ENCODE data around the gene ZNF611.
"Not testable (repeated sequence)": the region's sequence is repeated elsewhere in the genome, so short reads cannot be mapped to it uniquely, and the experiment has no call there.

The ZNF611 gene

DNA sequence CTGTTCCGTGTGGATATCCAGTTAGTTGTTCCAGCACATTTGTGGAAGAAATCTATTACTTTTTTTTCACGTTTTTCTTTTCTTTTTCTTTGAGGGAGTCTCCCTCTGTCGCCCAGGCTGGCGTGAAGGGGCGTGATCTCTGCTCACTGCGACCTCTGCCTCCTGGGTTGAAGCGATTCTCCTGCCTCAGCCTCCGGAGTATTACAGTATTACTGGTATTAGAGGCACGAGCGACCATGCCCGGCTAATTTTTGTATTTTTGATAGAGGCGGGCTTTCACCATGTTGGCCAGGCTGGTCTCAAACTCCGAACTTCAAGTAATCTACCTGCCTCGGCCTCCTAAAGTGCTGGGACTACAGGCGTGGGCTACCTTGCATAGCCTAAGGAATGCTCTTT is 43.6 kb downstream of the ZNF611 start:
- Histone ChIP-seq H3K36me3 (replicated peaks) (no peaks in the 10 kb centered on the region), H3K27me3 (replicated peaks) (no peaks in the 10 kb centered on the region), H3K4me3 (ENCODE audit: low read depth, low read length) (no peak overlapping the region), H3K27ac (peak overlapping the region; percentile 57)
- no peak for DNase-seq
- TF ChIP-seq, protein P1, sequence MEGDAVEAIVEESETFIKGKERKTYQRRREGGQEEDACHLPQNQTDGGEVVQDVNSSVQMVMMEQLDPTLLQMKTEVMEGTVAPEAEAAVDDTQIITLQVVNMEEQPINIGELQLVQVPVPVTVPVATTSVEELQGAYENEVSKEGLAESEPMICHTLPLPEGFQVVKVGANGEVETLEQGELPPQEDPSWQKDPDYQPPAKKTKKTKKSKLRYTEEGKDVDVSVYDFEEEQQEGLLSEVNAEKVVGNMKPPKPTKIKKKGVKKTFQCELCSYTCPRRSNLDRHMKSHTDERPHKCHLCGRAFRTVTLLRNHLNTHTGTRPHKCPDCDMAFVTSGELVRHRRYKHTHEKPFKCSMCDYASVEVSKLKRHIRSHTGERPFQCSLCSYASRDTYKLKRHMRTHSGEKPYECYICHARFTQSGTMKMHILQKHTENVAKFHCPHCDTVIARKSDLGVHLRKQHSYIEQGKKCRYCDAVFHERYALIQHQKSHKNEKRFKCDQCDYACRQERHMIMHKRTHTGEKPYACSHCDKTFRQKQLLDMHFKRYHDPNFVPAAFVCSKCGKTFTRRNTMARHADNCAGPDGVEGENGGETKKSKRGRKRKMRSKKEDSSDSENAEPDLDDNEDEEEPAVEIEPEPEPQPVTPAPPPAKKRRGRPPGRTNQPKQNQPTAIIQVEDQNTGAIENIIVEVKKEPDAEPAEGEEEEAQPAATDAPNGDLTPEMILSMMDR (IDR thresholded peaks at IDR 0.05; ENCODE audit: low read depth, low read length, missing control alignments): no peak
- in situ Hi-C loops (cut with HindIII; ENCODE audit: low pct_ligation_motif_present, low sequenced_read_pairs): no loop called here

DNA sequence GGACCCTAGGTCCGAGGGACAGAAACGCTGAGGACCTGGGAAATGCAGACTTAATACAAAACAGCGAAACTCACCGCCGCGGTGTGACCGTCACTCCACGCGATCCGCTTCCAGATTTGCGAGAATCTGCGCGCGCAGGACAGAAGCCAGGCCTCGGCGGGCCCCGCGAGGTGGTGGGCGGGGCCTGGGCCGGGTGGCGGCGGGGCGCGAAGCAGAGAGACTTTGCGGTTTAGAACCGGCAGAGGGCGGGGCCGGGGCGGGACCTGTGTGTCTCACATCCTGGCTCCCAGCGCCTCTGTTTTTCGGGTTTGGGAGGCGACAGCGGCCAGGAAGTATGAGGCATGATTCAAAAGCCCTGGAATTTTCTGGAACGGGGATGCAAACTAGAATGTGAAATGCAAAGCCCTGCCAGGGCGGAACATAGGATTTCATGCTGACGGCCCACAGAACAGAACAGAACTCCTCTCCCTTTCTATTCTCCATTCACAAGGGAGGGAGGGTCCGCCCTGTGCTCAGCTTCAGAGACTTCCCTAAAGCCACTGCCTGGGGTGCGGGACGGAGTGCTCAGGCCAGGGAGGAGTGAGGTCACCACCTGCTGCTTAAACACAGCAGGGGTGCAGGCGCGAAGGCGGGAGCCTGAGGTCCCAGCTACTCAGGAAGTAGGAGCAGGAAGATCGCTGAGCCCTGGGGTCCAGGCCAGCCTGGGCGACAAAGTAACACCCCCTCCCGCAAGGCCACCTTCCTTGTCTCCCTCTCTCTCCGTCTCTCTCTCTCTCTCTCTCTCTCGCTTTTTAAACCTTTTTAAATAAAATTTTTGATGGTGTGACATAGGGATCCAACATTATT is 44.3 kb downstream of the ZNF611 start:
- Histone ChIP-seq H3K36me3 (replicated peaks) (no peaks in the 10 kb centered on the region), H3K27ac (peak overlapping the region; percentile 57), H3K4me3 (ENCODE audit: low read depth, low read length) (peak overlapping the region; percentile 74), H3K27me3 (replicated peaks) (no peaks in the 10 kb centered on the region)
- DNase-seq: peak; percentile 92
- TF ChIP-seq, protein P1 (IDR thresholded peaks at IDR 0.05; ENCODE audit: low read depth, low read length, missing control alignments): no peak
- in situ Hi-C loops (cut with HindIII; ENCODE audit: low pct_ligation_motif_present, low sequenced_read_pairs): no loop called here

DNA sequence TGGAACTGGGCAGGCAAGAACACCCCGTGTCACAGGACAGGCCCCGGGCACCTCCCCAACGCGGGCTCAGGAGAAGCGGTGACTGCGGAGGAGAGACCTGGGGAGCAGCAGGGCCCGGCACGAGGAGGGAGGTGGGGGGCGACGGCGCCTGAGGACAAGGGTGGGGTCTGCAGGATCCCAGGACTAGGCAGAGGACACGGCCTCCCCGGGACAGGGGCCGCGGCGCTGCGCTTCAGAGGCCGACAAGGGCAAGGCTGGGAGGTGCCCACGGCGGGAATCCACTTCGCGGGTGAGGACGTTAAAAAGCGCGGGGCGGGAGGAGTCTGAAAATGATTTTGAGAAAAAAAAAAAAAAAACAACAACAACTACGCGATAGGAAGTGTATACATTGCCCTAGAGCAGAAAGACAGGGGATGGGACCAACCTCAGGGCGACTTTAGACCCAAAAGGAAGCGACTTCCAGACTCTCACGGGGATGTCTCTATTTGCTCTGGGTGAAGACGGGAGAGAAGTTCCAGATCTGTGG is 44.9 kb downstream of the ZNF611 start:
- no peak for DNase-seq
- H3K27me3 ChIP-seq (replicated peaks): no peaks in the 10 kb centered on the region
- in situ Hi-C loops (cut with HindIII; ENCODE audit: low pct_ligation_motif_present, low sequenced_read_pairs): no loop called here

DNA sequence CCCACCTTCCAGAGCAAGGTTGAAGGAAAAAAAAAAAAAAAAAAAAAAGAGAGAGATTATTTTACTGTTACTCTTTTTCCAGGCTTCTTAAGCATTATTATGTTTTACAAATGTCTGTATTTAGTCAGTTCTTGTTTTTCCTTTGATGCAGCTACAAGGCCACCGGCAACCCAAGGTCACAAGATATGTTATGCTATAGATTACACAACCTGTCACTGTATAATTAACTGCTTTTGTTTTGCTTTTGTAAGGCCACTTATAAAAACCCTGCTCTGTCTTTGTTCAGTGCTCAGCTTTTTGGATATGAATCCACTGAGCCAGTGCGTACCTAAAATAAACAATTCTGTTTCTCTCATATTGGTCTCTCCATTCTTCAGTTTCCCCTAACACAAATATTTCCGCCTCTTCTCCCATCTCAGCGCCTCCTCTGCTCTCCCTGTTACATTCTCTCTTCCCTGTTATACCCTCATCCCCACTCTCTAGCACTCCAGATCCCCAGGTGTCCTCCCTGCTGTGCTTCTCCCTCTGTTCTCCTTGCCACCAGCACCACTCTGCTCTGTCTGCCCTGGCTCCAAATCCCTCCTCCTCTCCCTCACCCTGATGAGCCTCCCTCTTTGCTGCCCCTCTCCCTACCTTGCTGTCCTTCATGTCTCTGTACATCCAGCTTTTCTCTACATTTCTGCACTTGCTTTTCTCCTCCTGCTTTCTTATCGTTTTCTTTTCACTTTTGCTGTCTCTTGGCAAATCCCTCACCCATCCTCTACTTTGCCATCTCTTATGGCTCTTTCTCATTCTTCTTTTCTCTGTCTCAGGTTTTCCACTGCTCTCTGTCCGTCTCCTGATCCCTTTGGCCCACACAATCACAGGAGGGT is 45.7 kb downstream of the ZNF611 start:
- in situ Hi-C loops (cut with HindIII; ENCODE audit: low pct_ligation_motif_present, low sequenced_read_pairs); DNase-seq; H3K27me3 ChIP-seq (replicated peaks): not testable (repeated sequence)

More for the DNA sequence above, 44.9 kb downstream of the ZNF611 start:
- peak overlapping the region; percentile 74 for H3K4me3 ChIP-seq (ENCODE audit: low read depth, low read length)
- TF ChIP-seq, protein P1 (IDR thresholded peaks at IDR 0.05; ENCODE audit: low read depth, low read length, missing control alignments): no peak
- peak overlapping the region; percentile 38 for H3K27ac ChIP-seq
- H3K36me3 ChIP-seq (replicated peaks): no peaks in the 10 kb centered on the region

DNA sequence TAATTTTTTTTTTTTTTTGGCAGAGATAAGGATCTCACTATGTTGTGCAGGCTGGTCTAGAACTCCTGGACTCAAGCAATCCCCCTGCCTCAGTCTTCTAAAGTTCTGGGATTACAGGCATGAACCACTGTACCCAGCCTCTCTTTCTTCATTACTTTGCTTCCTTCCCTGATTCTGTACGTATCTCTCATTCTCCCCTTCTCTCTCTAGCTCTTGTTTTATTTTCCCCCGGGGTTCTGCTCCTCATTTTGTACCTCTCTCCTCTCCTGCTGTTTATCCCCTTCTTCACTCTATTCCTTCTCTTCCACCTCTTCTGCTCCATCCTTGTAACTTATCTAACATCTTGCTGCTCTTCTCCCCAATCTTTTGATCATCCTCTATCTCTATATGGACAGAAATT is 46.5 kb downstream of the ZNF611 start:
- H3K4me3 ChIP-seq (ENCODE audit: low read depth, low read length): no peak overlapping the region
- in situ Hi-C loops (cut with HindIII; ENCODE audit: low pct_ligation_motif_present, low sequenced_read_pairs): no loop called here
- TF ChIP-seq, protein P1 (IDR thresholded peaks at IDR 0.05; ENCODE audit: low read depth, low read length, missing control alignments): no peak
- no peaks in the 10 kb centered on the region for H3K27me3 ChIP-seq (replicated peaks)
- H3K36me3 ChIP-seq (replicated peaks): no peaks in the 10 kb centered on the region
- H3K27ac ChIP-seq: no peak overlapping the region
- no peak for DNase-seq

More for the DNA sequence above, 45.7 kb downstream of the ZNF611 start:
- not testable (repeated sequence) for H3K36me3 ChIP-seq (replicated peaks); H3K27ac ChIP-seq
- peak overlapping the region; percentile 74 for H3K4me3 ChIP-seq (ENCODE audit: low read depth, low read length)

DNA sequence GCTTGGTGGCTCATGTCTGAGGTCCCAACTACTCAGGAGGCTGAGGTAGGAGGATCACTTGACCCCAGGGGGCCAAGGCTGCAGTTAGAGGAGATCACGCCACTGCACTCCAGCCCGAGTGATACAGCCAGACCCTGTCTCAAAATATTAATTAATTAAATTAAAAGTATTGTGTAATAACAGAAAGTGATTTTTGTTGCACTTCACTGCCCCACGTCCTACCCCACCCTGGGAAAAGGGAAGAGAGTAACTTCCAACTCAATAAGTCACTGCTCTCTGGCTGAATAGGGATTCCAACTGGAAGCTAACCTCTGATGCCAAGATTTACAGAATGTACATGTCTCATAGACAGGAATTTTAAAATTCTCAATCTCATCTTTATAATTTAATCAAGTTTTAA is 47.2 kb downstream of the ZNF611 start:
- in situ Hi-C loops (cut with HindIII; ENCODE audit: low pct_ligation_motif_present, low sequenced_read_pairs): no loop called here
- DNase-seq: no peak
- TF ChIP-seq, protein P1 (IDR thresholded peaks at IDR 0.05; ENCODE audit: low read depth, low read length, missing control alignments): no peak
- no peak overlapping the region for H3K4me3 ChIP-seq (ENCODE audit: low read depth, low read length)
- H3K27ac ChIP-seq: no peak overlapping the region
- no peaks in the 10 kb centered on the region for H3K27me3 ChIP-seq (replicated peaks)
- H3K36me3 ChIP-seq (replicated peaks): no peaks in the 10 kb centered on the region
